Measurements from ENCODE around the gene ADIPOR2.

ADIPOR2 gene

GRCh38 chr12:1646569-1647284 lies 44.1 kb upstream of the ADIPOR2 start:
- TF ChIP-seq CTCF (IDR thresholded peaks at IDR 0.05; ENCODE audit: low read depth, low read length) = no peak
- H3K4me3 ChIP-seq (ENCODE audit: low read depth, low read length) = no peak overlapping the region

GRCh38 chr12:1647285-1647669 lies 43.6 kb upstream of the ADIPOR2 start:
- H3K4me3 ChIP-seq (ENCODE audit: low read depth, low read length) = no peak overlapping the region
- TF ChIP-seq CTCF (IDR thresholded peaks at IDR 0.05; ENCODE audit: low read depth, low read length) = no peak

- H3K4me3 ChIP-seq (ENCODE audit: low read depth, low read length) = no peak overlapping the region
- no peak for TF ChIP-seq CTCF (IDR thresholded peaks at IDR 0.05; ENCODE audit: low read depth, low read length)
Measured at GRCh38 chr12:1650260-1650977, 40.5 kb upstream of the ADIPOR2 start.

GRCh38 chr12:1650978-1651361 lies 39.9 kb upstream of the ADIPOR2 start:
- no peak overlapping the region for H3K4me3 ChIP-seq (ENCODE audit: low read depth, low read length)
- TF ChIP-seq CTCF (IDR thresholded peaks at IDR 0.05; ENCODE audit: low read depth, low read length) = no peak

- TF ChIP-seq CTCF (IDR thresholded peaks at IDR 0.05; ENCODE audit: low read depth, low read length) = no peak
- H3K4me3 ChIP-seq (ENCODE audit: low read depth, low read length) = no peak overlapping the region
Measured at GRCh38 chr12:1651946-1652345, 38.9 kb upstream of the ADIPOR2 start.

- no peak overlapping the region for H3K4me3 ChIP-seq (ENCODE audit: low read depth, low read length)
Measured at GRCh38 chr12:1655225-1655788, 35.6 kb upstream of the ADIPOR2 start.

More at GRCh38 chr12:1655225-1655788, 35.6 kb upstream of the ADIPOR2 start:
- no peak for TF ChIP-seq CTCF (IDR thresholded peaks at IDR 0.05; ENCODE audit: low read depth, low read length)

Data from WI38 (cell line).